CD4-positive, alpha-beta memory T cell (primary cell): Measurements from ENCODE around the gene MUC4. TPM values are rescaled to one million over a fixed set of nuclear protein-coding genes. Genes with fewer than 3 reads are reported as not detected.

Experiments used
- CTCF ChIA-PET: fragments of 350-600 bp; sonication (Branson Sonifier 250); formaldehyde crosslinking; loops from one replicate; lab custom pipeline; 2021; ENCODE audit warnings: inconsistent platforms; ENCODE audit not compliant: partially characterized antibody; lab: Charles Lee
- POLR2A ChIA-PET: fragments of 350-600 bp; sonication (Branson Sonifier 250); formaldehyde crosslinking; loops from one replicate; lab custom pipeline; 2021; ENCODE audit not compliant: partially characterized antibody; lab: Charles Lee
- DNase-seq, 5 donors: peaks; one replicate each; pipeline versions ENCODE4 v3.0.0 to v3.0.0-alpha.2; 2020 to 2022; ENCODE audit warnings: mixed read lengths in 1 of 5
- H3K27ac ChIP-seq: one replicate; pipeline ENCODE4 v1.7.0; 2013; ENCODE audit warnings: low read depth, low read length
- H3K27me3 ChIP-seq: 2 replicates; pipeline ENCODE4 v1.7.0; 2013; ENCODE audit warnings: mild to moderate bottlenecking, low read length, moderate library complexity; ENCODE audit not compliant: insufficient read depth
- H3K36me3 ChIP-seq: 2 replicates; pipeline ENCODE4 v1.7.0; 2013; ENCODE audit warnings: mild to moderate bottlenecking, low read length, moderate library complexity; ENCODE audit not compliant: insufficient read depth
- H3K4me1 ChIP-seq: 2 replicates; pipeline ENCODE4 v1.7.0; 2013; ENCODE audit warnings: mild to moderate bottlenecking, low read length, moderate library complexity; ENCODE audit not compliant: insufficient read depth
- H3K4me3 ChIP-seq, 2 donors: one replicate each; pipeline ENCODE4 v1.7.0; 2013; ENCODE audit warnings: low read length in 2 of 2, mild to moderate bottlenecking in 1 of 2
- H3K9me3 ChIP-seq, 2 donors: one replicate each; pipeline ENCODE4 v1.7.0; 2013; ENCODE audit warnings: low read length in 2 of 2, control low read depth in 1 of 2; ENCODE audit not compliant: control insufficient read depth in 1 of 2
- H3K27ac Mint-ChIP-seq, 7 donors: one replicate each; pipeline ENCODE4 v1.8.0; 2020 to 2021; ENCODE audit warnings: mixed read lengths in 7 of 7, mild to moderate bottlenecking in 6 of 7, inconsistent platforms in 3 of 7, moderate library complexity in 3 of 7
- H3K27me3 Mint-ChIP-seq, 2 donors: one replicate each; pipeline ENCODE4 v1.8.0; 2020 to 2021; ENCODE audit warnings: mixed read lengths in 2 of 2
- H3K36me3 Mint-ChIP-seq, 2 donors: one replicate each; pipeline ENCODE4 v1.8.0; 2020 to 2021; ENCODE audit warnings: mixed read lengths in 2 of 2, inconsistent platforms in 1 of 2, mild to moderate bottlenecking in 1 of 2
- H3K4me1 Mint-ChIP-seq, 4 donors: one replicate each; pipeline ENCODE4 v1.8.0; 2020 to 2021; ENCODE audit warnings: mixed read lengths in 4 of 4, mild to moderate bottlenecking in 1 of 4
- H3K4me3 Mint-ChIP-seq, 8 donors: one replicate each; pipeline ENCODE4 v1.8.0; 2020 to 2021; ENCODE audit warnings: mixed read lengths in 8 of 8, mild to moderate bottlenecking in 7 of 8, moderate library complexity in 6 of 8, inconsistent platforms in 3 of 8
- H3K9me3 Mint-ChIP-seq, 8 donors: one replicate each; pipeline ENCODE4 v1.8.0; 2020 to 2021; ENCODE audit warnings: mixed read lengths in 8 of 8, mild to moderate bottlenecking in 5 of 8, inconsistent platforms in 3 of 8, moderate library complexity in 1 of 8
- intact Hi-C: fragments of 100-400 bp; cut with micrococcal nuclease; formaldehyde crosslinking; loops from one replicate; pipeline ENCODE4 v1.15.1; 2023
- polyA plus RNA-seq, 2 donors: library from polyadenylated mRNA; unstranded; fragments of 300-500 nt; fragmentation: Illumina TruSeq; gene quantifications; one replicate each; pipeline ENCODE4 v1.2.3, GENCODE V29; 2021
- total RNA-seq, 2 experiments: library from RNA; stranded (reverse); gene quantifications; one replicate each; pipeline ENCODE4 v1.2.3, GENCODE V29; 2021

MUC4 gene
- total and polyA plus RNA-seq, 4 experiments from 2014 or later: not detected

DNA sequence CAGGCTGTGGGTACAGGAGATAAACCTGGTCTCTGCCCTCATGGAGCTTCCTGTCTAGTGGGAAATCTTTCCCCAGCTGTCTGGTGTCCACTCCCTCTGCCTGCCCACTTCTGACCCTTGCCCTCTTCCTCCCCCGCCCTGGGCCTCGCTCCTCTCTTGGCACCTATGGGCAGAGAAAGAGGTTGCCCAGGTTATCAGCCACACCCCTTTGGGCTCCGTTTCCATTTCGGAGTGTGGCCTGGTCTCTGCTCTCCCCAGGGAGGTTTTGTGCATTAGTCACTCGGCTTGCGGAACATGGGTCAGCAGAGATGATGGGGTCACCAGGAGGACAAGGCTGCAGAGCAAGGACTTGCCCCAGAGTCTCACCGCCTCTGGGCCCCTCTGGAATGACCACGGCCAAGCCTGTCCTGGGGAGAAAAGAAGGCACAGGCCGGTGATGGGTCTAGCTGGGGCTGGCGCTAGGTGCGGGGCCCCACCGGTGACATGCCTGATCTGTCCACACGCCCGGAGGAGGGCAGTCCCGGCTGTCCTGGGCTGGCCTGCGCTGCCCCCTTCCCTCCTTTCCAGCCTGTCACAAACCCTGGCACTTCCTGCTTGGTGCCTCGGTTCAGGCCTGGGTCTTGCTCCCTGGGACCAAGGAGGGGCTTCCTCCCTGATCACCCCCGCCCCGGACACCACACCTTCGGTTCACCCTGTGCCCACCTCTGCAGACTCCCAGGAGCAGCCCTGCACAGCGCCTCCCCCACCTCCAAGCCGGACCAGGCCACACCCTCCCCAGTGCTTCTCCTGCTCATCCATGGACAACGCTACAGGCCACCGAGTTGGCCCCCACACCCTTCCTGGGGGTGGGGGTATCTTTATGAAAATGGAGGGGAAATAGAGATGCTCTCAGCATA lies 35.6 kb upstream of the MUC4 start:
- Histone ChIP-seq H3K4me3 (no peak overlapping the region), H3K27ac (no peak overlapping the region), H3K36me3 (no peaks in the 10 kb centered on the region), H3K9me3 (no peaks in the 10 kb centered on the region), H3K4me1 (peaks cover 5% of the 10 kb centered on the region), H3K27me3 (no peaks in the 10 kb centered on the region)
- no peak overlapping the region for H3K27ac Mint-ChIP-seq
- no peaks in the 10 kb centered on the region for H3K9me3 Mint-ChIP-seq
- no peak for DNase-seq
- peaks cover 5 to 8% (median 6%) of the 10 kb centered on the region in 4 donors for H3K4me1 Mint-ChIP-seq
- intact Hi-C loops: no loop called here
- CTCF ChIA-PET: interaction anchor here (0.6 to 12.9 kb wide), 2 partner anchors 71 to 127 kb away, joined by 3 to 234 read pairs; no protein-coding TSS in a partner anchor
- peaks cover 0 to 4% of the 10 kb centered on the region in 2 donors for H3K27me3 Mint-ChIP-seq
- H3K36me3 Mint-ChIP-seq: no peaks in the 10 kb centered on the region
- no peak overlapping the region for H3K4me3 Mint-ChIP-seq
- POLR2A ChIA-PET: interaction anchor here (0.8 kb wide), 1 partner anchor 297 kb away, joined by 3 read pairs; no protein-coding TSS in a partner anchor

GRCh38 chr3:195845483-195845882 lies 33.8 kb upstream of the MUC4 start:
- Histone ChIP-seq H3K27ac (no peak overlapping the region), H3K9me3 (no peaks in the 10 kb centered on the region), H3K36me3 (no peaks in the 10 kb centered on the region), H3K4me3 (no peak overlapping the region), H3K27me3 (no peaks in the 10 kb centered on the region), H3K4me1 (no peaks in the 10 kb centered on the region)
- Mint-ChIP-seq H3K27me3 (peaks cover 0 to 1% of the 10 kb centered on the region in 2 donors), H3K27ac (no peak overlapping the region), H3K4me1 (no peaks in the 10 kb centered on the region), H3K4me3 (no peak overlapping the region), H3K36me3 (no peaks in the 10 kb centered on the region), H3K9me3 (no peaks in the 10 kb centered on the region)
- ChIA-PET POLR2A (no interaction called here), CTCF (no interaction called here)
- DNase-seq: no peak
- intact Hi-C loops: no loop called here

- Histone ChIP-seq H3K27ac (no peak overlapping the region), H3K9me3 (no peaks in the 10 kb centered on the region), H3K4me1 (no peaks in the 10 kb centered on the region), H3K36me3 (no peaks in the 10 kb centered on the region), H3K4me3 (no peak overlapping the region), H3K27me3 (no peaks in the 10 kb centered on the region)
- H3K9me3 Mint-ChIP-seq: no peaks in the 10 kb centered on the region
- H3K4me1 Mint-ChIP-seq: no peaks in the 10 kb centered on the region
- H3K36me3 Mint-ChIP-seq: no peaks in the 10 kb centered on the region
- ChIA-PET CTCF (interaction anchor here (0.8 to 0.9 kb wide), 2 partner anchors 15 to 16 kb away, joined by 3 to 4 read pairs; no protein-coding TSS in a partner anchor), POLR2A (no interaction called here)
- peak overlapping the region in 1 of 7 donors; percentile 48 for H3K27ac Mint-ChIP-seq
- intact Hi-C loops: no loop called here
- DNase-seq: no peak
- H3K4me3 Mint-ChIP-seq: no peak overlapping the region
- peaks cover 0 to 1% of the 10 kb centered on the region in 2 donors for H3K27me3 Mint-ChIP-seq
These were observed 33.0 kb upstream of the MUC4 start for GRCh38 chr3:195844671-195845218.

- H3K36me3 ChIP-seq: no peaks in the 10 kb centered on the region
- no peaks in the 10 kb centered on the region for H3K27me3 ChIP-seq
- H3K4me3 Mint-ChIP-seq: no peak overlapping the region
- peaks cover 0 to 3% of the 10 kb centered on the region in 2 donors for H3K27me3 Mint-ChIP-seq
- no peaks in the 10 kb centered on the region for H3K4me1 ChIP-seq
- CTCF ChIA-PET: interaction anchor here (5.0 kb wide), 1 partner anchor 11 kb away, joined by 49 read pairs; no protein-coding TSS in a partner anchor
- intact Hi-C loops: no loop called here
- no peaks in the 10 kb centered on the region for H3K4me1 Mint-ChIP-seq
- H3K9me3 ChIP-seq: no peaks in the 10 kb centered on the region
- DNase-seq: no peak
- no peak overlapping the region for H3K27ac ChIP-seq
- H3K4me3 ChIP-seq: no peak overlapping the region
- no peaks in the 10 kb centered on the region for H3K9me3 Mint-ChIP-seq
- no peak overlapping the region for H3K27ac Mint-ChIP-seq
- no peaks in the 10 kb centered on the region for H3K36me3 Mint-ChIP-seq
- POLR2A ChIA-PET: no interaction called here
These were observed 27.7 kb upstream of the MUC4 start for GRCh38 chr3:195839260-195840010.

DNA sequence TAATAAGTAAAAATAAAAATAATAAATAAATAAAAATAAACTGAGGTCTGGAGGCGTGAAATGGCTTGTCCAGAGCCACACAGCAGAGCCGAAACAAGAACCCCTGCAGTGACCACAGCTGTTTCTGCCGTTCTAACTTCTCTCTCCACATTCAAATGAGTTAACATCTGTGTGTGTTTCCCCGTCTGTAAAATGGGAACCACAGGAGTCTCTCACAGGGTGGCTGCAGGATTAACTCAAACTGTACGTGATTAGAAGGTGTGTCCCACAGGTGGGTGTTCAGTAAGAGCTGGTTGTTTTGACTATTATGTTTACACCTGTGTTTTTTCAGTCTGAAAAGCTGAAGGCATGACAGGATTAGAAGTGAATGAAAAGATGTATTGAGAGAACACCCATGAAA lies 27.0 kb upstream of the MUC4 start:
- no peaks in the 10 kb centered on the region for H3K36me3 Mint-ChIP-seq
- no peaks in the 10 kb centered on the region for H3K9me3 Mint-ChIP-seq
- Histone ChIP-seq H3K4me3 (no peak overlapping the region), H3K36me3 (no peaks in the 10 kb centered on the region), H3K27me3 (no peaks in the 10 kb centered on the region), H3K27ac (no peak overlapping the region), H3K4me1 (no peaks in the 10 kb centered on the region), H3K9me3 (no peaks in the 10 kb centered on the region)
- ChIA-PET CTCF (interaction anchor here (5.0 kb wide), 1 partner anchor 12 kb away, joined by 49 read pairs; no protein-coding TSS in a partner anchor), POLR2A (no interaction called here)
- no peak overlapping the region for H3K27ac Mint-ChIP-seq
- H3K4me1 Mint-ChIP-seq: no peaks in the 10 kb centered on the region
- intact Hi-C loops: no loop called here
- no peak for DNase-seq
- peaks cover 0 to 3% of the 10 kb centered on the region in 2 donors for H3K27me3 Mint-ChIP-seq
- no peak overlapping the region for H3K4me3 Mint-ChIP-seq

DNA sequence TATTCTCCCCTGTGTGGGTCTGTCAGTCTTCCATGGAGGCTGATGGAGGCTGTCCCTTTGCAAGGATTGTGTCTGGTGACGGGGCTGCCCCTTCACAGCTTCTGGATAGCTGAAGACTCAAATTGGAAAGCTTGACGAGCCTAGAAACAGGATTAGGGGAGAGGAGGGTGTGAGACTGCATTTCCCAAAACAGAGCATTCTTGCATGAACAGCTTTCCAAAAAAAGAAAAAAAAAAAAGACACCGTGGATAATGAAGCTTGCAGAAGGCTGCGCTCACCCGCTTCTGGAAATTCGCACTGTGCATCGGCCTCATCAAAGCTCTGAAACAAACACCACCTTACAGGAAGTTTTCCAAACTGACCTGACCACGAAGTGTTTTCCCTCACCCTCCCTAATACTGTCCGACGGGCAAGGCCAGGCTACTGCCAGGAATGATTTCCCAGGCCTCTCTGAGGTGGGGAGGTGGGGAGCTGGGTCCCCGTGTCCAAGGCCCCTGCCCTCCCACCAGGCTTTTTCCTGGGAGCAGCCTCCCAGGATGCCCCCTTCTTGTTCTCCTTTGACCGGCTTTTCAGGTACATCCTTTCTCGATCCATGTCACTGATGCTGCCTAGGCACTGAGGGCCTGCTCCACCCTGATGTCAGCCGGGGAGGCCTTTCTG lies 24.9 kb upstream of the MUC4 start:
- Histone ChIP-seq H3K9me3 (no peaks in the 10 kb centered on the region), H3K36me3 (no peaks in the 10 kb centered on the region), H3K27ac (no peak overlapping the region), H3K4me1 (no peaks in the 10 kb centered on the region), H3K4me3 (no peak overlapping the region), H3K27me3 (no peaks in the 10 kb centered on the region)
- ChIA-PET POLR2A (no interaction called here), CTCF (interaction anchor here (1.0 kb wide), 1 partner anchor 14 kb away, joined by 5 read pairs; no protein-coding TSS in a partner anchor)
- Mint-ChIP-seq H3K36me3 (no peaks in the 10 kb centered on the region), H3K4me3 (no peak overlapping the region), H3K27ac (no peak overlapping the region), H3K4me1 (no peaks in the 10 kb centered on the region), H3K27me3 (peaks cover 0 to 3% of the 10 kb centered on the region in 2 donors), H3K9me3 (no peaks in the 10 kb centered on the region)
- intact Hi-C loops: no loop called here
- no peak for DNase-seq
